GM19438 (cell line): ENCODE results near the gene SYT6.

Experiments
- ATAC-seq: cut with Tn5 transposase; IDR thresholded peaks from one replicate; pipeline ENCODE4 v1.9.1; 2021; ENCODE audit warnings: low read depth; ENCODE audit not compliant: unreplicated experiment

The SYT6 gene, protein sequence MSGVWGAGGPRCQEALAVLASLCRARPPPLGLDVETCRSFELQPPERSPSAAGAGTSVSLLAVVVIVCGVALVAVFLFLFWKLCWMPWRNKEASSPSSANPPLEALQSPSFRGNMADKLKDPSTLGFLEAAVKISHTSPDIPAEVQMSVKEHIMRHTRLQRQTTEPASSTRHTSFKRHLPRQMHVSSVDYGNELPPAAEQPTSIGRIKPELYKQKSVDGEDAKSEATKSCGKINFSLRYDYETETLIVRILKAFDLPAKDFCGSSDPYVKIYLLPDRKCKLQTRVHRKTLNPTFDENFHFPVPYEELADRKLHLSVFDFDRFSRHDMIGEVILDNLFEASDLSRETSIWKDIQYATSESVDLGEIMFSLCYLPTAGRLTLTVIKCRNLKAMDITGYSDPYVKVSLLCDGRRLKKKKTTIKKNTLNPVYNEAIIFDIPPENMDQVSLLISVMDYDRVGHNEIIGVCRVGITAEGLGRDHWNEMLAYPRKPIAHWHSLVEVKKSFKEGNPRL

DNA sequence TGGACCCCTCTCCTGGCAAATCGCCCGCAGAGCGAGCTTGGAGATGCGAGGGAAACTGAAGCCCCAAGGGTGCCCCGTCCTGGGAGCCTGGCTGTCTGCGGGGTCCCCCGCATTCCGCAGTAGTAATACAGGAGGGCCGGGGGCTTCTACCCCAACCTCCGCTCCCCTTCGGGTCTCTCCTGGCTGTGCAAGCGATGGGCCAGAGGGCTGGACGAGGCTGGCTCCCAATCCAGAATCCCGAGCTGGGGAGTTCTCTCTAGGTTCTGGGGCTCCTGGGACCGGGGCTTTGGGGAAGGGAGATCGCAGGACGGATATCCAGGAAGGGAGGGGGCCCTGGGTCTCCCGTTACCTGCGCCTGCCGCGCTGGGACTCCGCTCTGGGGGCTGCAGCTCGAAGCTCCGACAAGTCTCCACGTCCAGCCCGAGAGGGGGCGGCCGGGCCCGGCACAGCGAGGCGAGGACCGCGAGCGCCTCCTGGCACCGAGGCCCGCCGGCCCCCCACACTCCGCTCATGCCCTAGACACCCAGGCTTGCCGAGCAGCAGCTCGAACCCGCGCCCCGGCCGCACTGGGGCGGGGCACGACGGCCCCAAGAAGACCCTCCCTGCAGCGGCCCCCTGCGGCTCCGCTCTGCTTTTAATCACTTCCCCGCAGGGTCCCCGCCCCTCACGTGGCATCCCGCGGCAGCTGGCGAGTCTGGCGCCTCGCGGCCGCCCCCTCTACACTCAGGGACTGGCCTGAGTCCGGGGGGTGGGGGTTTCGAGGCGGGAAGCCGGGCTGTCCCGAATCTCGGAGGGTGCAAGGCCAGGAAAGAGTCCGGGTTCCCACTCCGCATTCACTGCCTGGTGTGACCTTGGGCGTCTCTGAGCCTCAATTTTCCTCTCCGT, at the start of gene SYT6:
SYT6 (minus strand) TSS at position 609 of the 885 bp plus-strand sequence; CDS start at position 512, 97 bp downstream.
- no peak for ATAC-seq

DNA sequence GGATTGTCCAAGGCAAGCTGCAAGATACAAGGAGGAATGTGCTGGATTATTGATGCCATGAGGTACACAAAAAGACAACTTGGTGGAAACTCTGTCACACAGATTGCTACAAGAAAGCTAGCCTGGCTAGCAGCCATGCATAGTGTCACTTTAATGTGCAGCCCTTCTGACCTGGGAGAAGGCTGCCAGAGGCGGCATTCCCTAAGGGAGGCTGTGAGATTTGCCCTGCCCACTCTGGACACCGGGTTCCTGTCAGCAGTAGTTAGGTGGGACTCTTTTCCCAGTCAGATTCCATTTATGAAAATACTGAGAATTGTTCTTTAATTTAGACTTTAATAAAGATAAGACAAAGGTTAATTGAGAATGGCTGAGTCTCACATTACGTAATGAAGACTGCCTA, 47.8 kb upstream of the SYT6 start:
- ATAC-seq = no peak

- no peak for ATAC-seq
Observed at GRCh38 chr1:114199017-114199594, 45.4 kb upstream of the SYT6 start.

GRCh38 chr1:114196992-114197907, 43.6 kb upstream of the SYT6 start:
- ATAC-seq = no peak

GRCh38 chr1:114195819-114196218, 42.1 kb upstream of the SYT6 start:
- ATAC-seq = no peak

- no peak for ATAC-seq
Observed at GRCh38 chr1:114192328-114192727, 38.7 kb upstream of the SYT6 start.

DNA sequence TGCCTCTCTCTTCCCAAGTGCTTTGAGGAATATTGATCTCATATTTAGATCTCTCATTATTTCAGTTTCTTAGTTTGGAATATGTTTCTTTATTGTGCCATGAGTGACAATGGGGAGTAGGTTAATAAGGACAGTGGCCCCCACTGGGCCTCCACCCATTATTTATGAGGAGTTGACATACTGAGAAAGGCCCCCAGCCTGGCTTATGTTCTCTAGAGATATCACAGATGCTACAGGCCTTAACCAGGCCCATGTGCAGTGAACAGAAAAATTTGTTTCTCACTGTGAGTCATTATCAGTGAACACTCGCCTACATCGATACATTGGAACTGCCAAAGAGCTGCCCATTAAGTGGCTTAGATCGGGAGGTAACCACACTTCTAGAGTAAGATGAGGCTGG, 35.7 kb upstream of the SYT6 start:
- ATAC-seq = no peak

- ATAC-seq = no peak
Observed at GRCh38 chr1:114181356-114181755, 27.7 kb upstream of the SYT6 start.

- ATAC-seq = no peak
Observed at GRCh38 chr1:114180742-114181141, 27.1 kb upstream of the SYT6 start.

- no peak for ATAC-seq
Observed at GRCh38 chr1:114178936-114179335, 25.3 kb upstream of the SYT6 start.

DNA sequence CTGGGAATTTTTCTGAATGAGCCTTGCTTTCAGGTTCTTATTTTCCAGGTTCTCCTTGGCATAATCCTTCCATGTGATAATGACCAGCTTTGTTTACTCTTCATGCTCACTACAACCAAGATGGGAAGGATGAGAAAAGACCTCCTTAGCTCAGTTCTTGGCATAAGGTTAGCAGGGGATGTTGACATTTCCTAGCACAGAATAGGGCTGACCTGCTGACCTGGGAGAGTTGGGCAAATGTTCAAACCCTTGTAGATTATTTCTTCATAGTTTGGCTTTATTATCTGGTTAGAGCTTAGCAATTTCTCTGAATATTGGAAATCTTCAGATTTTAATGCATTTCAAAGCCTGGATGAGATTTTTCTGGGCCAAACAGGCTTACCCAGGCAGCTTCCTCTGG, 23.6 kb upstream of the SYT6 start:
- ATAC-seq = no peak

DNA sequence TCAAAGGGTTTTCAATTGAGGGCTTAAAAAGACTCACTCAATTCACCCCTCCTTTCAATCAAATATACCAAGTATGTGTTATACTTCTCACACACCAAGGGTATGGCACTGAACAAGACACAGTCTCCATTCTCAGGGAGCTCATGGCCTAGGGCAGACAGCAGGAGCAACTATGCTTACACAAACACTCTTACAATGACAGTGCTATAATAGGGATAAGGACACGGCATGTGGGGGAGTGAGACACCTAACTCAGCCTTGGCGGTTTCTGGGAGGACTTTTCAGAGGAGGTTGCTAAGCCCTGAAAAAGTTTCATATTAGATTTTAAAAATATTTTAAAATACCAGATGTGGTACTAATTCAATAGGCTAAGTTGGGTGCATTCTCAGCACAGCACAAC, 22.7 kb upstream of the SYT6 start:
- no peak for ATAC-seq

GRCh38 chr1:114173680-114174079, 20.0 kb upstream of the SYT6 start:
- ATAC-seq = no peak

DNA sequence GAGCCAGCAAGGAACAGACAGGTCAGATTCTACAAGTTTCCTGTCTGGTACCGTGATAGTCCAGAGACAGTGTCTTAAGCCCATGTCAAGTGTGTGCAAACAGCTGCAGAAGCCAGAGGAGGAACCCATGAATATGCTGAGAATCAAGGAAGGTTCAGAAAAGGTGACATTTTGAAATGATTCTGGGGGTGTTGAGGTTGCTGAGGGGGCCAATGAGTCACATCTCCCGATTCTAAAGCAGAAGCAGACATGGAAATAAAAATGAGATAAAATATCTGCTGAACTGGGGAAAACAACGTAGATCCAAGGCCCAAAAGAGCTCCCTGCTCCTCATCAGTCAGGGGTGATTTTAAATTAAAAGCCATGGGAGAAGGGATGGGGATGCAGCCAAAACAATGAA, 15.8 kb upstream of the SYT6 start:
- ATAC-seq = no peak

DNA sequence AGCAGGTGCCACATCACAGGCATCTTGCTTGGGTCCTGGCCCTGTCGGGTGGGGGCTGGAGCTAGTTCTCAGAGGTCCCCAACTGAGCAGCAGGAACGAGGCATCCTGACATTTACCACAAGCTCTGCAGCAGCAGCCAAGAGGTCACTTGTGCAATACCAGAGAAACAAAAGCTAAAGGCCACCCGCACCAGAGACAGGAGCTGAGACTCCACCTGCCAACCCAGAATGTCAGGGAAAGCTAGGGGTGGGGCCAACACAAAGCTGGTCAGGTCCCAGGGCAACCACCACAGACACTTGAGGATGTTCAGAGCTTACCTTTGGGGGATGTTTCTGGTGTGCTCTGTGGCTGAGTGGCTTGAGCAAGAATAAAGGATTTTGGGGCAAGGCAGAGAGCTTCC, 13.6 kb upstream of the SYT6 start:
- ATAC-seq = no peak

DNA sequence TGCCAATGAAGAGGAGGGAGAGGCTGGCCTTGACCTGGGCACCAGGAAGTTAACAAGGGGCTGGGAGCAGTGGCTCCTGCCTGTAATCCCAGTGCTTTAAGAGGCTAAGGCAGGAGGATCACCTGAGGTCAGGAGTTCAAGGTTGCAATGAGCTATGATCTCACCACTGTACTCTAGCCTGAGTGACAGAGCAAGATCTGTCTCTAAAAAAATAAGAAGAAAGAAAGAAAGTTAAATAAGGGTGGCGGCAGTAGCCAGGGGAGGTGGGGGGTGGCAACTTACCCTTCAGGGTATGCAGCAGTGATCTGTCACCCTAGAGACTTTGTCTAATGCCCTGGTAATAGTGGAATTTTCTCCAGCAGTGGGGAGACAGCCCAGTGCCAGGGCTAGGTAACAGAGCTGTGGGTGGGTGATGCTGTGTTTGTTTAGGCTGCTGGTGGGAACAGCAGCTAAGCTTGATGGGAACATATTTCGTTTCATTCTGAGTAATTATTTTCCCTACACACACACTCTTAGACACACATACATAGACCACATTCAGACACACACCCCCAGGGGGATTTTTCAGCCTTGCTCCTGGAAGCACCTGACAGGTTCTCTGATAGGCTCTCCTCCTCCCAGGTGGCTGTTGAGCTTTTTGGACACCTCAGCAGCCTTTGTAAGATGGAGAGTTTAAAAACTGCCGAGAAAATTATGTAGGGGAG, 11.3 kb upstream of the SYT6 start:
- ATAC-seq = no peak

- ATAC-seq = no peak
Observed at GRCh38 chr1:114159941-114160340, 6.3 kb upstream of the SYT6 start.

GRCh38 chr1:114157275-114157660, 3.6 kb upstream of the SYT6 start:
- no peak for ATAC-seq

DNA sequence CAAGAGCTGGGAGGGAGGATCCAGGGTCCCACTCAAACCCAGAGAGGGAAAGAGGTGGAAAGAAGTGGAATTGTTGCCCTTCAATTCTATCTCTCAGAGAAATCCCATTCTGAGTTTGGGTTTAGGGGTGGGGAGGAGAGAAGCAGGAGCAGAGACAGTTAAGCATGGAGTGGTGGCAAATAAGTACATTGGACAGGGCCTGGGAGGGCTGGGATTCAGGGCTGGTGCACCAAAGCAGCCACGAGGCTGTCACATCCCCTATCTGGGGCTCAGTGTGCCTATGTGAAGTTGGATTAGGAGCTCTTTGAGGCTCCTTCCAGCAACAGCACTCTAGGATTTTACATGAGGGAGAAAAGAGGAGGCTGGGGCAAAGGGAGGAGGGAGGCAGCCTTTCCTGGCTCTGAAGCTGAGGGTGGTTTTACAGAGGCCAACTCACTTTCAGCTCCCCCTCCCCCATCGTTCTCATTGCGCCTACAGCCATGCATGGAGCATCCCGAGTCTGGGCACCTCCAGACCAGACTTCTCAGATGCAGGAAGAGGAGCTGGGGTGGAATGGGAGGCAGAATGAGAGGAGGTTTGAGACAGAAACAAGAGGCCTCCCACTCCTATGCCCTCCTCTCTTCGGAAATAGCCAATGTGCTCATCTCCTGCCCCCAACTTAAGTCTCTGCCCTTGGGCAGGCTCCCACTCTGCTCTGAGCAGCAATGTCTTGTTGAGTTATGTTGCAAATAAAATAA, 3.0 kb upstream of the SYT6 start:
- no peak for ATAC-seq
